Measurements from ENCODE around the gene PLA2G6.

The PLA2G6 gene

GRCh38 chr22:38070250-38070921, 111.2 kb downstream of the PLA2G6 start:
- Histone ChIP-seq H3K4me1 (ENCODE audit: control insufficient read depth, insufficient read depth, low read length) (no peaks in the 10 kb centered on the region), H3K9ac (ENCODE audit: low read length) (no peak overlapping the region)

GRCh38 chr22:38069372-38070249, 112.0 kb downstream of the PLA2G6 start:
- Histone ChIP-seq H3K36me3 (ENCODE audit: control insufficient read depth, insufficient read depth, low read length) (peaks cover 3% of the 10 kb centered on the region), H3K27me3 (ENCODE audit: control insufficient read depth, insufficient read depth, low read length) (no peaks in the 10 kb centered on the region), H3K9me3 (ENCODE audit: control insufficient read depth, low read length) (no peaks in the 10 kb centered on the region), H3K4me3 (ENCODE audit: low read length) (no peak overlapping the region), H3K4me1 (ENCODE audit: control insufficient read depth, insufficient read depth, low read length) (no peaks in the 10 kb centered on the region), H3K9ac (ENCODE audit: low read length) (no peak overlapping the region)

More at GRCh38 chr22:38070250-38070921, 111.2 kb downstream of the PLA2G6 start:
- Histone ChIP-seq H3K27me3 (ENCODE audit: control insufficient read depth, insufficient read depth, low read length) (no peaks in the 10 kb centered on the region), H3K9me3 (ENCODE audit: control insufficient read depth, low read length) (no peaks in the 10 kb centered on the region), H3K4me3 (ENCODE audit: low read length) (no peak overlapping the region), H3K36me3 (ENCODE audit: control insufficient read depth, insufficient read depth, low read length) (no peaks in the 10 kb centered on the region)

GRCh38 chr22:38068641-38069371, 112.8 kb downstream of the PLA2G6 start:
- Histone ChIP-seq H3K9ac (ENCODE audit: low read length) (no peak overlapping the region), H3K36me3 (ENCODE audit: control insufficient read depth, insufficient read depth, low read length) (peaks cover 3% of the 10 kb centered on the region)

GRCh38 chr22:38067761-38068360, 113.8 kb downstream of the PLA2G6 start:
- H3K27me3 ChIP-seq (ENCODE audit: control insufficient read depth, insufficient read depth, low read length), result no peaks in the 10 kb centered on the region
- no peak overlapping the region for H3K9ac ChIP-seq (ENCODE audit: low read length)
- H3K4me1 ChIP-seq (ENCODE audit: control insufficient read depth, insufficient read depth, low read length), result no peaks in the 10 kb centered on the region
- no peak overlapping the region for H3K4me3 ChIP-seq (ENCODE audit: low read length)
- H3K36me3 ChIP-seq (ENCODE audit: control insufficient read depth, insufficient read depth, low read length), result peaks cover 3% of the 10 kb centered on the region
- H3K9me3 ChIP-seq (ENCODE audit: control insufficient read depth, low read length), result no peaks in the 10 kb centered on the region

More at GRCh38 chr22:38068641-38069371, 112.8 kb downstream of the PLA2G6 start:
- Histone ChIP-seq H3K27me3 (ENCODE audit: control insufficient read depth, insufficient read depth, low read length) (no peaks in the 10 kb centered on the region), H3K9me3 (ENCODE audit: control insufficient read depth, low read length) (no peaks in the 10 kb centered on the region), H3K4me3 (ENCODE audit: low read length) (no peak overlapping the region), H3K4me1 (ENCODE audit: control insufficient read depth, insufficient read depth, low read length) (no peaks in the 10 kb centered on the region)

GRCh38 chr22:38067028-38067415, 114.6 kb downstream of the PLA2G6 start:
- H3K4me1 ChIP-seq (ENCODE audit: control insufficient read depth, insufficient read depth, low read length), result no peaks in the 10 kb centered on the region
- H3K27me3 ChIP-seq (ENCODE audit: control insufficient read depth, insufficient read depth, low read length), result no peaks in the 10 kb centered on the region
- no peak overlapping the region for H3K9ac ChIP-seq (ENCODE audit: low read length)
- H3K4me3 ChIP-seq (ENCODE audit: low read length), result no peak overlapping the region
- H3K9me3 ChIP-seq (ENCODE audit: control insufficient read depth, low read length), result no peaks in the 10 kb centered on the region
- H3K36me3 ChIP-seq (ENCODE audit: control insufficient read depth, insufficient read depth, low read length), result peaks cover 3% of the 10 kb centered on the region

- Histone ChIP-seq H3K9me3 (ENCODE audit: control insufficient read depth, low read length) (no peaks in the 10 kb centered on the region), H3K36me3 (ENCODE audit: control insufficient read depth, insufficient read depth, low read length) (peaks cover 3% of the 10 kb centered on the region), H3K4me1 (ENCODE audit: control insufficient read depth, insufficient read depth, low read length) (no peaks in the 10 kb centered on the region), H3K9ac (ENCODE audit: low read length) (no peak overlapping the region), H3K4me3 (ENCODE audit: low read length) (no peak overlapping the region), H3K27me3 (ENCODE audit: control insufficient read depth, insufficient read depth, low read length) (no peaks in the 10 kb centered on the region)
These were observed 115.1 kb downstream of the PLA2G6 start for GRCh38 chr22:38066381-38067027.

GRCh38 chr22:38065539-38065938, 116.1 kb downstream of the PLA2G6 start:
- Histone ChIP-seq H3K4me3 (ENCODE audit: low read length) (no peak overlapping the region), H3K4me1 (ENCODE audit: control insufficient read depth, insufficient read depth, low read length) (no peaks in the 10 kb centered on the region), H3K27me3 (ENCODE audit: control insufficient read depth, insufficient read depth, low read length) (no peaks in the 10 kb centered on the region), H3K9me3 (ENCODE audit: control insufficient read depth, low read length) (no peaks in the 10 kb centered on the region), H3K9ac (ENCODE audit: low read length) (no peak overlapping the region), H3K36me3 (ENCODE audit: control insufficient read depth, insufficient read depth, low read length) (peaks cover 3% of the 10 kb centered on the region)

- no peaks in the 10 kb centered on the region for H3K9me3 ChIP-seq (ENCODE audit: control insufficient read depth, low read length)
- H3K27me3 ChIP-seq (ENCODE audit: control insufficient read depth, insufficient read depth, low read length), result no peaks in the 10 kb centered on the region
- no peaks in the 10 kb centered on the region for H3K4me1 ChIP-seq (ENCODE audit: control insufficient read depth, insufficient read depth, low read length)
- H3K9ac ChIP-seq (ENCODE audit: low read length), result no peak overlapping the region
- peaks cover 3% of the 10 kb centered on the region for H3K36me3 ChIP-seq (ENCODE audit: control insufficient read depth, insufficient read depth, low read length)
- H3K4me3 ChIP-seq (ENCODE audit: low read length), result no peak overlapping the region
These were observed 118.8 kb downstream of the PLA2G6 start for GRCh38 chr22:38062791-38063190.

Data from mucosa of stomach (tissue), 1 donor.